Measurements from ENCODE around the gene AFTPH.

DNA sequence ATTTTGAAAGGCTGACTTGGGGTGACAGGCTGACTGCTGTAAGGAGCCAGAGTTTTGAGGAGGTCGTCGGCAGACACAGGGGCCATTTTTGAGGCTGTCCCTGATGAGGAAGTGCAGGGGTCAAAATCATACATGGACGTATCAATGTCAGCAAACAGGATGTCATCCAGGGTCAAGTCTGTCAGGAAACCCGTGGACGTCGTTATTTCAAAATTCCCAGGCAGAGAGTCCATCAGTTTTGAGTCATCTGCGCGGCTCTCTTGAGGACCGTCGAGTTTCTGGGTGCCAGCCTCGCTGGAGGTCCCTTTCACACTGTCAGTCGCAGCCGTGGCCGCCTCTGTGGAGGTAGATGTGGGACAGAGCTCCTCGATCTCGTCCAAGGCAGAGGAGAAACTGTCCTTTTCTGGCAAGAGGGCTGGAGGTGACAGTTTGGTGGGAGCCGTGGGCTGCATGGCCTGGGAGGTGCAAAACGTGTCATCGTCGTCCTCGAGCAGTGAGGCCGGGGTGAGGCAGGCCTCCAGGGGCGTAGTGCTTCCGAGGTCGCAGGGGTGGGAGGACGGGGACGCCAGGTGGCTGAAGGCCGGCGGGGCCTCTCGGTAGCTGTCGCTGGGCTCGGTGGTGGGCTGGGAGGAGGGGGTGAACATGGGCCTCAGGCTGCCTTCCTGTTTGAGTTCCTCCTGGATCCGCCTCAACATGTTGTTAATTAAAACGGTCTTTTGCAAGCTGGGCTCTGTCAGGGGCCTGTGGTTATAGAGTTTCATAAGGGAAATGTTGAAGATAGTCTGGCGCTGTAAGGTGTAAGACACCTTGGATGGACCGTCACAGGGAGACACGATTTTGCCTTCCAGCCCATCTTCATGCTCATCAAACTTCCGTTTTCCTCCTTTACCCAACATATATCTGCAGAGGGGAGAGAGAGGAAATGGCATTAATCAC lies 112.1 kb downstream of the AFTPH start:
- TF ChIP-seq, protein P1, sequence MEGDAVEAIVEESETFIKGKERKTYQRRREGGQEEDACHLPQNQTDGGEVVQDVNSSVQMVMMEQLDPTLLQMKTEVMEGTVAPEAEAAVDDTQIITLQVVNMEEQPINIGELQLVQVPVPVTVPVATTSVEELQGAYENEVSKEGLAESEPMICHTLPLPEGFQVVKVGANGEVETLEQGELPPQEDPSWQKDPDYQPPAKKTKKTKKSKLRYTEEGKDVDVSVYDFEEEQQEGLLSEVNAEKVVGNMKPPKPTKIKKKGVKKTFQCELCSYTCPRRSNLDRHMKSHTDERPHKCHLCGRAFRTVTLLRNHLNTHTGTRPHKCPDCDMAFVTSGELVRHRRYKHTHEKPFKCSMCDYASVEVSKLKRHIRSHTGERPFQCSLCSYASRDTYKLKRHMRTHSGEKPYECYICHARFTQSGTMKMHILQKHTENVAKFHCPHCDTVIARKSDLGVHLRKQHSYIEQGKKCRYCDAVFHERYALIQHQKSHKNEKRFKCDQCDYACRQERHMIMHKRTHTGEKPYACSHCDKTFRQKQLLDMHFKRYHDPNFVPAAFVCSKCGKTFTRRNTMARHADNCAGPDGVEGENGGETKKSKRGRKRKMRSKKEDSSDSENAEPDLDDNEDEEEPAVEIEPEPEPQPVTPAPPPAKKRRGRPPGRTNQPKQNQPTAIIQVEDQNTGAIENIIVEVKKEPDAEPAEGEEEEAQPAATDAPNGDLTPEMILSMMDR (IDR thresholded peaks at IDR 0.05; ENCODE audit: insufficient read depth, low read length, poor library complexity, severe bottlenecking): no peak
- no peak for TF ChIP-seq EZH2phosphoT487 (conservative IDR thresholded peaks at IDR 0.05; ENCODE audit: low read length)
